Parathyroid adenoma (tissue), 2 donors: ENCODE results near the gene PPFIA4.

Experiments used
- H2AFZ ChIP-seq: fragments of 300-600 bp; sonication (generic); one replicate; pipeline ENCODE4 v1.7.0; 2017; ENCODE audit warnings: antibody characterized with exemption, mild to moderate bottlenecking
- H3K27ac ChIP-seq: fragments of 300-600 bp; sonication (generic); one replicate; pipeline ENCODE4 v1.7.0; 2017
- H3K27me3 ChIP-seq: fragments of 300-600 bp; sonication (generic); one replicate; pipeline ENCODE4 v1.7.0; 2017; ENCODE audit warnings: low read length; ENCODE audit not compliant: control insufficient read depth, insufficient read depth
- H3K36me3 ChIP-seq: fragments of 300-600 bp; sonication (generic); one replicate; pipeline ENCODE4 v1.7.0; 2017; ENCODE audit warnings: low read length; ENCODE audit not compliant: control insufficient read depth, insufficient read depth
- H3K4me1 ChIP-seq: fragments of 300-600 bp; sonication (generic); one replicate; pipeline ENCODE4 v1.7.0; 2017; ENCODE audit warnings: control low read depth
- H3K4me2 ChIP-seq: fragments of 300-600 bp; sonication (generic); one replicate; pipeline ENCODE4 v1.7.0; 2017; ENCODE audit warnings: low read length
- H3K4me3 ChIP-seq: fragments of 300-600 bp; sonication (generic); one replicate; pipeline ENCODE4 v1.7.0; 2017; ENCODE audit warnings: low read depth, low read length
- H3K79me2 ChIP-seq: fragments of 300-600 bp; sonication (generic); one replicate; pipeline ENCODE4 v1.7.0; 2017; ENCODE audit warnings: control low read depth
- H3K9ac ChIP-seq: fragments of 300-600 bp; sonication (generic); one replicate; pipeline ENCODE4 v1.7.0; 2017; ENCODE audit warnings: mild to moderate bottlenecking
- H3K9me3 ChIP-seq: fragments of 300-600 bp; sonication (generic); one replicate; pipeline ENCODE4 v1.7.0; 2017; ENCODE audit warnings: low read length; ENCODE audit not compliant: control insufficient read depth
- CTCF ChIP-seq: fragments of 300-600 bp; sonication (generic); IDR thresholded peaks from one replicate; pipeline ENCODE4 v1.7.0; 2017; ENCODE audit warnings: antibody characterized with exemption, mild to moderate bottlenecking
- donor health status: primary hyperparathyroidism.

The PPFIA4 gene

GRCh38 chr1:203099805-203100515 is 73.7 kb downstream of the PPFIA4 start:
- Histone ChIP-seq H3K9me3 (no peaks in the 10 kb centered on the region), H3K79me2 (no peaks in the 10 kb centered on the region), H3K27ac (no peak overlapping the region), H3K4me3 (no peak overlapping the region), H3K4me2 (no peak overlapping the region), H3K4me1 (no peaks in the 10 kb centered on the region), H3K27me3 (no peaks in the 10 kb centered on the region), H3K9ac (no peak overlapping the region), H3K36me3 (no peaks in the 10 kb centered on the region), H2AFZ (no peak overlapping the region)
- TF ChIP-seq CTCF: no peak

GRCh38 chr1:203100516-203100869 is 74.2 kb downstream of the PPFIA4 start:
- no peak overlapping the region for H2AFZ ChIP-seq
- no peaks in the 10 kb centered on the region for H3K27me3 ChIP-seq
- H3K9me3 ChIP-seq: no peaks in the 10 kb centered on the region
- no peaks in the 10 kb centered on the region for H3K4me1 ChIP-seq
- H3K4me2 ChIP-seq: no peak overlapping the region
- no peak overlapping the region for H3K27ac ChIP-seq
- no peak overlapping the region for H3K4me3 ChIP-seq
- no peaks in the 10 kb centered on the region for H3K79me2 ChIP-seq
- no peaks in the 10 kb centered on the region for H3K36me3 ChIP-seq
- no peak overlapping the region for H3K9ac ChIP-seq
- TF ChIP-seq CTCF: no peak

GRCh38 chr1:203101813-203102634 is 75.7 kb downstream of the PPFIA4 start:
- Histone ChIP-seq H3K4me2 (no peak overlapping the region), H3K9ac (no peak overlapping the region), H3K4me1 (no peaks in the 10 kb centered on the region), H3K27me3 (no peaks in the 10 kb centered on the region), H2AFZ (no peak overlapping the region), H3K79me2 (no peaks in the 10 kb centered on the region), H3K4me3 (no peak overlapping the region), H3K36me3 (no peaks in the 10 kb centered on the region), H3K27ac (no peak overlapping the region), H3K9me3 (no peaks in the 10 kb centered on the region)
- no peak for TF ChIP-seq CTCF

GRCh38 chr1:203103216-203103615 is 76.9 kb downstream of the PPFIA4 start:
- no peak overlapping the region for H3K9ac ChIP-seq
- no peak overlapping the region for H2AFZ ChIP-seq
- H3K9me3 ChIP-seq: no peaks in the 10 kb centered on the region
- H3K36me3 ChIP-seq: no peaks in the 10 kb centered on the region
- no peaks in the 10 kb centered on the region for H3K79me2 ChIP-seq
- TF ChIP-seq CTCF: no peak
- H3K4me3 ChIP-seq: no peak overlapping the region
- no peak overlapping the region for H3K27ac ChIP-seq
- no peaks in the 10 kb centered on the region for H3K27me3 ChIP-seq
- no peaks in the 10 kb centered on the region for H3K4me1 ChIP-seq
- no peak overlapping the region for H3K4me2 ChIP-seq
